A549 (cell line): Measurements from ENCODE around the gene ARHGAP10.

Experiments
- CTCF ChIP-seq: fragments of >200 bp; sonication (Bioruptor Twin); formaldehyde crosslinking; IDR thresholded peaks from 3 replicates; pipeline ENCODE4 v1.5.1; 2016
- KDM1A ChIP-seq: fragments of 200-600 bp; sonication (generic); IDR thresholded peaks from 2 replicates; pipeline ENCODE4 v1.6.1; 2016; ENCODE audit warnings: low read depth, mild to moderate bottlenecking
- USF2 ChIP-seq: fragments of 450-650 bp; IDR thresholded peaks from 2 replicates; pipeline ENCODE4 v1.6.1; 2014; ENCODE audit warnings: antibody characterized with exemption

- TF ChIP-seq USF2 (no peak), CTCF (no peak), KDM1A (no peak)
These were observed 132.1 kb downstream of the ARHGAP10 start for GRCh38 chr4:147863808-147864472.
